B cell (primary cell): Measurements from ENCODE around the gene TMEM82. TPM values are rescaled to one million over a fixed set of nuclear protein-coding genes. Genes with fewer than 3 reads are reported as not detected.

Source experiments
- ATAC-seq: fragments of 200-7000 bp; cut with Tn5 transposase; one replicate; pipeline ENCODE4 v1.10.0; 2021; ENCODE audit warnings: low read depth, mild to moderate bottlenecking, moderate number of reproducible peaks, moderate library complexity
- CTCF ChIA-PET: fragments of 350-600 bp; sonication (Branson Sonifier 250); formaldehyde crosslinking; loops from one replicate; lab custom pipeline; 2021; ENCODE audit warnings: antibody characterized with exemption, inconsistent platforms; lab: Charles Lee
- POLR2A ChIA-PET: fragments of 350-600 bp; sonication (Branson Sonifier 250); formaldehyde crosslinking; loops from one replicate; lab custom pipeline; 2021; ENCODE audit warnings: antibody characterized with exemption; lab: Charles Lee
- DNase-seq: peaks from one replicate; pipeline ENCODE4 v3.0.0; 2013
- H2AFZ ChIP-seq: 2 replicates; pipeline ENCODE4 v1.6.1; 2012; ENCODE audit warnings: mild to moderate bottlenecking, low read depth, low read length; ENCODE audit not compliant: insufficient read depth, poor library complexity, severe bottlenecking
- H3K27ac ChIP-seq, 2 donors: 1 replicate in 1 of 2; 2 replicates in 1 of 2; pipeline ENCODE4 v1.5.1; 2012 to 2013; ENCODE audit warnings: low read length in 2 of 2, mild to moderate bottlenecking in 2 of 2, moderate library complexity in 1 of 2
- H3K27me3 ChIP-seq, 4 experiments: fragments of 200-600 bp in 1 of 4; sonication (generic) in 1 of 4; replicated peaks in 1 of 4; 1 replicate in 2 of 4; 2 replicates in 2 of 4; pipeline versions ENCODE4 v1.6.1 to v1.7.0; 2013 to 2016; ENCODE audit warnings: low read length in 3 of 4, mild to moderate bottlenecking in 2 of 4, mixed read lengths in 1 of 4, moderate library complexity in 1 of 4; ENCODE audit not compliant: insufficient read depth in 4 of 4, control insufficient read depth in 3 of 4; ENCODE audit errors: control extremely low read depth in 1 of 4
- H3K36me3 ChIP-seq, 2 experiments: replicated peaks in 1 of 2; 1 replicate in 1 of 2; 2 replicates in 1 of 2; pipeline versions ENCODE4 v1.6.1 to v1.7.1; 2013; ENCODE audit warnings: low read length in 1 of 2; ENCODE audit not compliant: insufficient read depth in 2 of 2, control insufficient read depth in 1 of 2; ENCODE audit errors: control extremely low read depth in 1 of 2, extremely low read depth in 1 of 2
- H3K4me1 ChIP-seq, 2 donors: fragments of 200-600 bp in 1 of 2; sonication (generic) in 1 of 2; 1 replicate in 1 of 2; 2 replicates in 1 of 2; pipeline versions ENCODE4 v1.5.1 to v1.6.1; 2013 to 2017; ENCODE audit warnings: low read length in 2 of 2; ENCODE audit not compliant: control insufficient read depth in 2 of 2, insufficient read depth in 2 of 2
- H3K4me2 ChIP-seq: replicated peaks from 2 replicates; pipeline ENCODE3; 2012; ENCODE audit warnings: mild to moderate bottlenecking, low read depth, low read length; ENCODE audit not compliant: poor library complexity, severe bottlenecking
- H3K4me3 ChIP-seq, 5 experiments: fragments of 200-600 bp in 1 of 5; sonication (generic) in 1 of 5; 1 replicate in 3 of 5; 2 replicates in 2 of 5; pipeline versions ENCODE4 v1.5.1 to v1.7.0; 2011 to 2016; ENCODE audit warnings: low read length in 4 of 5, mild to moderate bottlenecking in 4 of 5, low read depth in 2 of 5, control low read depth in 1 of 5, moderate library complexity in 1 of 5; ENCODE audit not compliant: insufficient read depth in 1 of 5; ENCODE audit errors: control extremely low read depth in 1 of 5, extremely low read depth in 1 of 5
- H3K79me2 ChIP-seq: fragments of 200-600 bp; sonication (generic); one replicate; pipeline ENCODE4 v1.6.0; 2016; ENCODE audit warnings: low read length; ENCODE audit not compliant: control insufficient read depth, insufficient read depth
- H3K9ac ChIP-seq: fragments of 200-600 bp; sonication (generic); 2 replicates; pipeline ENCODE4 v1.6.1; 2017; ENCODE audit warnings: mild to moderate bottlenecking, low read length, moderate library complexity
- H3K9me3 ChIP-seq, 3 donors: one replicate each; pipeline versions ENCODE4 v1.6.1 to v1.7.1; 2013; ENCODE audit warnings: low read length in 2 of 3; ENCODE audit not compliant: control insufficient read depth in 2 of 3, insufficient read depth in 1 of 3; ENCODE audit errors: control extremely low read depth in 1 of 3
- H4K20me1 ChIP-seq: 2 replicates; pipeline ENCODE4 v1.6.0; 2012; ENCODE audit warnings: mild to moderate bottlenecking, low read length; ENCODE audit not compliant: insufficient read depth, control insufficient read depth, poor library complexity, severe bottlenecking
- H3K27ac Mint-ChIP-seq: one replicate; pipeline ENCODE4 v1.8.0; 2021; ENCODE audit warnings: mixed read lengths
- H3K27me3 Mint-ChIP-seq: one replicate; pipeline ENCODE4 v1.8.0; 2021; ENCODE audit warnings: mixed read lengths
- H3K4me1 Mint-ChIP-seq: one replicate; pipeline ENCODE4 v1.8.0; 2021; ENCODE audit warnings: mixed read lengths
- H3K4me3 Mint-ChIP-seq: one replicate; pipeline ENCODE4 v1.8.0; 2021; ENCODE audit warnings: mixed read lengths
- H3K9me3 Mint-ChIP-seq: one replicate; pipeline ENCODE4 v1.8.0; 2022; ENCODE audit warnings: mixed read lengths; ENCODE audit not compliant: insufficient read depth
- EZH2 ChIP-seq: IDR thresholded peaks from 2 replicates; pipeline ENCODE4 v1.6.1; 2012; ENCODE audit warnings: borderline replicate concordance, low read depth, mild to moderate bottlenecking, moderate library complexity, low read length; ENCODE audit not compliant: insufficient read depth, poor library complexity, severe bottlenecking
- WGBS: methylation state at CpG from one replicate; pipeline ENCODE4 v1.1.5; 2013; ENCODE audit warnings: missing lambda C conversion rate; ENCODE audit not compliant: insufficient coverage; 5-methylcytosine and 5-hydroxymethylcytosine counted together
- intact Hi-C: fragments of 100-400 bp; cut with micrococcal nuclease; formaldehyde crosslinking; loops from one replicate; pipeline ENCODE4 v1.10.0; 2022
- polyA plus RNA-seq: library from polyadenylated mRNA; depleted of rRNA; stranded (reverse); fragments of >200 nt; gene quantifications from 2 replicates; pipeline ENCODE4 v1.2.3, GENCODE V29; 2012
- total RNA-seq, 2 donors: library from RNA; stranded (reverse); fragments of 120-200 nt in 1 of 2; gene quantifications; 1 replicate in 1 of 2; 2 replicates in 1 of 2; pipeline versions ENCODE4 v1.2.3 to v1.2.4, GENCODE V29; 2013 to 2022
- TF ChIP-seq, protein P1 (sequence below): fragments of 200-600 bp; IDR thresholded peaks from one replicate; pipeline ENCODE4 v1.8.0; 2022; ENCODE audit warnings: antibody characterized with exemption, mild to moderate bottlenecking

Gene TMEM82
- total and polyA plus RNA-seq, 2 donors (not counting 1 experiment from before 2014, with no cell fraction given): not detected

GRCh38 chr1:15755021-15755645, 12.8 kb downstream of the TMEM82 start:
- Histone ChIP-seq H3K27me3 (peaks cover 0 to 42% (median 26%) of the 10 kb centered on the region in 4 experiments), H3K36me3 (no peaks in the 10 kb centered on the region), H3K4me1 (peaks cover 20 to 25% of the 10 kb centered on the region in 2 donors), H3K9me3 (peaks cover 0 to 10% (median 0%) of the 10 kb centered on the region in 3 donors), H3K4me3 (no peak overlapping the region), H3K4me2 (no peak overlapping the region), H4K20me1 (no peaks in the 10 kb centered on the region), H2AFZ (no peak overlapping the region), H3K27ac (no peak overlapping the region), H3K79me2 (no peaks in the 10 kb centered on the region), H3K9ac (no peak overlapping the region)
- Mint-ChIP-seq H3K27me3 (peaks cover 36% of the 10 kb centered on the region), H3K27ac (no peak overlapping the region), H3K4me3 (no peak overlapping the region), H3K9me3 (no peaks in the 10 kb centered on the region), H3K4me1 (peaks cover 24% of the 10 kb centered on the region)
- ATAC-seq (no peak), DNase-seq (peak; percentile 8)
- TF ChIP-seq, protein P1, sequence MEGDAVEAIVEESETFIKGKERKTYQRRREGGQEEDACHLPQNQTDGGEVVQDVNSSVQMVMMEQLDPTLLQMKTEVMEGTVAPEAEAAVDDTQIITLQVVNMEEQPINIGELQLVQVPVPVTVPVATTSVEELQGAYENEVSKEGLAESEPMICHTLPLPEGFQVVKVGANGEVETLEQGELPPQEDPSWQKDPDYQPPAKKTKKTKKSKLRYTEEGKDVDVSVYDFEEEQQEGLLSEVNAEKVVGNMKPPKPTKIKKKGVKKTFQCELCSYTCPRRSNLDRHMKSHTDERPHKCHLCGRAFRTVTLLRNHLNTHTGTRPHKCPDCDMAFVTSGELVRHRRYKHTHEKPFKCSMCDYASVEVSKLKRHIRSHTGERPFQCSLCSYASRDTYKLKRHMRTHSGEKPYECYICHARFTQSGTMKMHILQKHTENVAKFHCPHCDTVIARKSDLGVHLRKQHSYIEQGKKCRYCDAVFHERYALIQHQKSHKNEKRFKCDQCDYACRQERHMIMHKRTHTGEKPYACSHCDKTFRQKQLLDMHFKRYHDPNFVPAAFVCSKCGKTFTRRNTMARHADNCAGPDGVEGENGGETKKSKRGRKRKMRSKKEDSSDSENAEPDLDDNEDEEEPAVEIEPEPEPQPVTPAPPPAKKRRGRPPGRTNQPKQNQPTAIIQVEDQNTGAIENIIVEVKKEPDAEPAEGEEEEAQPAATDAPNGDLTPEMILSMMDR: no peak
- no peak for TF ChIP-seq EZH2
- CTCF ChIA-PET: interaction anchor here (0.6 kb wide), 1 partner anchor 160 kb away, joined by 4 read pairs; no protein-coding TSS in a partner anchor
- intact Hi-C loops: no loop called here
- POLR2A ChIA-PET: no interaction called here
- no CpG with 5 or more reads among the region's 2 CpGs for WGBS

DNA sequence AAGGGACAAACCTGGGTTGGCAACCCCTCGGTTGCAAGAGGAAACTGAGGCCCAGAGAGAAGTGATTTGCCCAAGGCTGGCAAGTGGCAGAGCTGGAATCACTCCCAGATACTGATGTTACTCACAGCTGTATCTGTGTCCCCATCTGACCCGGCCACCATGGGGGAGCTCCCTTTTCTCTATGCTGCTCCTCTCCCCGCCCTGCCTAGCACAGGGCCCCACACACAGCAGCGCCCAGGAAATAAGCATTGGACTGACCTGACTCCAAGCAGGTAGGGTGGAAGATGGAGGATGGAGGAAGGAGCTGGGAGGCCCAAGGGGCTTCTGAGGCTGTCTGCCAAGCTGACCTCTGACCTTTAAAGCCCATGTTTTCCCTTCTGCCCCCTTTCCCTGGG, 13.3 kb downstream of the TMEM82 start:
- Histone ChIP-seq H3K27me3 (peaks cover 0 to 47% (median 27%) of the 10 kb centered on the region in 4 experiments), H3K4me1 (peaks cover 20 to 25% of the 10 kb centered on the region in 2 donors), H2AFZ (no peak overlapping the region), H3K36me3 (no peaks in the 10 kb centered on the region), H3K4me2 (no peak overlapping the region), H4K20me1 (no peaks in the 10 kb centered on the region), H3K4me3 (no peak overlapping the region), H3K79me2 (no peaks in the 10 kb centered on the region), H3K9me3 (peaks cover 0 to 10% (median 0%) of the 10 kb centered on the region in 3 donors), H3K9ac (no peak overlapping the region), H3K27ac (no peak overlapping the region)
- TF ChIP-seq, protein P1: no peak
- TF ChIP-seq EZH2: no peak
- 75% methylated on average over 2 of the region's 4 CpGs for WGBS
- Mint-ChIP-seq H3K4me3 (no peak overlapping the region), H3K9me3 (no peaks in the 10 kb centered on the region), H3K27me3 (peaks cover 37% of the 10 kb centered on the region), H3K27ac (no peak overlapping the region), H3K4me1 (peaks cover 24% of the 10 kb centered on the region)
- ChIA-PET POLR2A (no interaction called here), CTCF (interaction anchor here (0.6 kb wide), 1 partner anchor 161 kb away, joined by 4 read pairs; no protein-coding TSS in a partner anchor)
- DNase-seq (peak; percentile 12), ATAC-seq (no peak)
- intact Hi-C loops: no loop called here
